ENCODE measurements around the gene ACSL1.

Gene ACSL1

GRCh38 chr4:184733654-184734524 lies 91.9 kb downstream of the ACSL1 start, which contains the start of gene CENPU:
CENPU (minus strand) TSS chr4:184734096; CDS start chr4:184734062, 34 bp downstream.
- Histone ChIP-seq H3K36me3 (ENCODE audit: insufficient read depth, low read length) (peaks cover 26% of the 10 kb centered on the region), H3K27ac (peak within 1 kb of the TSS; percentile 80), H3K9me3 (ENCODE audit: low read depth, low read length) (no peaks in the 10 kb centered on the region), H3K4me3 (peak within 1 kb of the TSS; percentile 79), H3K9ac (ENCODE audit: insufficient read length) (peak within 1 kb of the TSS; percentile 91)
- peak; percentile 97 for DNase-seq (ENCODE audit: low read depth, low spot score)
- TF ChIP-seq FOXP2 (optimal IDR thresholded peaks at IDR 0.05; ENCODE audit: control extremely low read depth, extremely low read length, insufficient read depth) = peak; percentile 97
- TF ChIP-seq POLR2AphosphoS5 (IDR thresholded peaks at IDR 0.05; ENCODE audit: borderline replicate concordance, low read depth, low read length) = peak; percentile 75
- no peak for TF ChIP-seq EZH2 (IDR thresholded peaks at IDR 0.05)

- no peaks in the 10 kb centered on the region for H3K9me3 ChIP-seq (ENCODE audit: low read depth, low read length)
- TF ChIP-seq EZH2 (IDR thresholded peaks at IDR 0.05) (no peak), FOXP2 (optimal IDR thresholded peaks at IDR 0.05; ENCODE audit: control extremely low read depth, extremely low read length, insufficient read depth) (no peak), POLR2AphosphoS5 (IDR thresholded peaks at IDR 0.05; ENCODE audit: borderline replicate concordance, low read depth, low read length) (no peak)
- peaks cover 44% of the 10 kb centered on the region for H3K36me3 ChIP-seq (ENCODE audit: insufficient read depth, low read length)
- peak overlapping the region; percentile 79 for H3K4me3 ChIP-seq
- no peak overlapping the region for H3K27ac ChIP-seq
- peak overlapping the region; percentile 80 for H3K9ac ChIP-seq (ENCODE audit: insufficient read length)
- DNase-seq (ENCODE audit: low read depth, low spot score) = no peak
Measured at GRCh38 chr4:184732126-184732525, 93.6 kb downstream of the ACSL1 start.

- DNase-seq (ENCODE audit: low read depth, low spot score) = no peak
- H3K27ac ChIP-seq = no peak overlapping the region
- no peak overlapping the region for H3K4me3 ChIP-seq
- TF ChIP-seq POLR2AphosphoS5 (IDR thresholded peaks at IDR 0.05; ENCODE audit: borderline replicate concordance, low read depth, low read length) (no peak), FOXP2 (optimal IDR thresholded peaks at IDR 0.05; ENCODE audit: control extremely low read depth, extremely low read length, insufficient read depth) (no peak), EZH2 (IDR thresholded peaks at IDR 0.05) (no peak)
- H3K9me3 ChIP-seq (ENCODE audit: low read depth, low read length) = no peaks in the 10 kb centered on the region
- H3K36me3 ChIP-seq (ENCODE audit: insufficient read depth, low read length) = peaks cover 54% of the 10 kb centered on the region
- H3K9ac ChIP-seq (ENCODE audit: insufficient read length) = no peak overlapping the region
Measured at GRCh38 chr4:184731056-184731455, 94.7 kb downstream of the ACSL1 start.

- Histone ChIP-seq H3K9ac (ENCODE audit: insufficient read length) (no peak overlapping the region), H3K9me3 (ENCODE audit: low read depth, low read length) (no peaks in the 10 kb centered on the region), H3K4me3 (no peak overlapping the region), H3K27ac (no peak overlapping the region), H3K36me3 (ENCODE audit: insufficient read depth, low read length) (peaks cover 65% of the 10 kb centered on the region)
- no peak for DNase-seq (ENCODE audit: low read depth, low spot score)
- no peak for TF ChIP-seq POLR2AphosphoS5 (IDR thresholded peaks at IDR 0.05; ENCODE audit: borderline replicate concordance, low read depth, low read length)
- no peak for TF ChIP-seq EZH2 (IDR thresholded peaks at IDR 0.05)
- TF ChIP-seq FOXP2 (optimal IDR thresholded peaks at IDR 0.05; ENCODE audit: control extremely low read depth, extremely low read length, insufficient read depth) = no peak
Measured at GRCh38 chr4:184729946-184730345, 95.8 kb downstream of the ACSL1 start.

- H3K9me3 ChIP-seq (ENCODE audit: low read depth, low read length) = no peaks in the 10 kb centered on the region
- H3K27ac ChIP-seq = no peak overlapping the region
- DNase-seq (ENCODE audit: low read depth, low spot score) = no peak
- H3K4me3 ChIP-seq = no peak overlapping the region
- no peak overlapping the region for H3K9ac ChIP-seq (ENCODE audit: insufficient read length)
- H3K36me3 ChIP-seq (ENCODE audit: insufficient read depth, low read length) = peaks cover 76% of the 10 kb centered on the region
- no peak for TF ChIP-seq FOXP2 (optimal IDR thresholded peaks at IDR 0.05; ENCODE audit: control extremely low read depth, extremely low read length, insufficient read depth)
- no peak for TF ChIP-seq POLR2AphosphoS5 (IDR thresholded peaks at IDR 0.05; ENCODE audit: borderline replicate concordance, low read depth, low read length)
- TF ChIP-seq EZH2 (IDR thresholded peaks at IDR 0.05) = no peak
Measured at GRCh38 chr4:184728858-184729257, 96.9 kb downstream of the ACSL1 start.

- Histone ChIP-seq H3K36me3 (ENCODE audit: insufficient read depth, low read length) (peaks cover 90% of the 10 kb centered on the region), H3K4me3 (no peak overlapping the region), H3K27ac (no peak overlapping the region), H3K9me3 (ENCODE audit: low read depth, low read length) (no peaks in the 10 kb centered on the region), H3K9ac (ENCODE audit: insufficient read length) (no peak overlapping the region)
- no peak for DNase-seq (ENCODE audit: low read depth, low spot score)
- TF ChIP-seq EZH2 (IDR thresholded peaks at IDR 0.05) (no peak), FOXP2 (optimal IDR thresholded peaks at IDR 0.05; ENCODE audit: control extremely low read depth, extremely low read length, insufficient read depth) (no peak), POLR2AphosphoS5 (IDR thresholded peaks at IDR 0.05; ENCODE audit: borderline replicate concordance, low read depth, low read length) (no peak)
Measured at GRCh38 chr4:184727430-184727829, 98.3 kb downstream of the ACSL1 start.

GRCh38 chr4:184722798-184723197 lies 103.0 kb downstream of the ACSL1 start:
- TF ChIP-seq POLR2AphosphoS5 (IDR thresholded peaks at IDR 0.05; ENCODE audit: borderline replicate concordance, low read depth, low read length) (no peak), FOXP2 (optimal IDR thresholded peaks at IDR 0.05; ENCODE audit: control extremely low read depth, extremely low read length, insufficient read depth) (no peak), EZH2 (IDR thresholded peaks at IDR 0.05) (no peak)
- Histone ChIP-seq H3K9ac (ENCODE audit: insufficient read length) (no peak overlapping the region), H3K27ac (no peak overlapping the region), H3K36me3 (ENCODE audit: insufficient read depth, low read length) (peaks cover 97% of the 10 kb centered on the region), H3K4me3 (no peak overlapping the region), H3K9me3 (ENCODE audit: low read depth, low read length) (no peaks in the 10 kb centered on the region)
- DNase-seq (ENCODE audit: low read depth, low spot score) = no peak

GRCh38 chr4:184721254-184721653 lies 104.5 kb downstream of the ACSL1 start:
- Histone ChIP-seq H3K27ac (no peak overlapping the region), H3K4me3 (no peak overlapping the region), H3K9me3 (ENCODE audit: low read depth, low read length) (no peaks in the 10 kb centered on the region), H3K36me3 (ENCODE audit: insufficient read depth, low read length) (peaks cover 97% of the 10 kb centered on the region), H3K9ac (ENCODE audit: insufficient read length) (no peak overlapping the region)
- DNase-seq (ENCODE audit: low read depth, low spot score) = no peak
- no peak for TF ChIP-seq EZH2 (IDR thresholded peaks at IDR 0.05)
- TF ChIP-seq POLR2AphosphoS5 (IDR thresholded peaks at IDR 0.05; ENCODE audit: borderline replicate concordance, low read depth, low read length) = no peak
- no peak for TF ChIP-seq FOXP2 (optimal IDR thresholded peaks at IDR 0.05; ENCODE audit: control extremely low read depth, extremely low read length, insufficient read depth)
